Activated CD8-positive, alpha-beta memory T cell treated with anti-CD3 and anti-CD28 coated beads, Interleukin-2, amount 50 U/mL, for 48 hours (primary cell): ENCODE measurements around the gene PLCG2.

Source experiments
- DNase-seq: peaks from one replicate; pipeline ENCODE4 v3.0.0-alpha.2; 2020

Gene PLCG2

DNA sequence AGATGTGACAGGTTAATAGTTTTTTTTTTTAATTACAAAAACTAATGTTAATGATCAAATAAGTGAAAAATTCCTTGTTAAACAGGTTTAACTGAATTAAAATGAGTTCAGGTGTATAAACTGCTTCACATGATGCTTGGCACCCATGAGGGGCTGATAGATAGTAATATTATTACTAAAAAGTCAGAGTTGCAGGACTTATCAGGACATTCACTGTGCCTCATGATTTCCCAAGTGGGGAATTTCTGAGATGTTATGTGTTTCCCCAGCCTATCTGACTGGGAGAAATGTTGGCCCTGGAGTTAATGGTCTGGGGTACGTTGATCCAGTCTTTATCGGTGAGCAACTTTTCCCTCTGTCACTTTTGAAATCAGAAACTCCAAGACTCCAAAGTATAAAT, 102.1 kb downstream of the PLCG2 start:
- DNase-seq, result no peak

DNA sequence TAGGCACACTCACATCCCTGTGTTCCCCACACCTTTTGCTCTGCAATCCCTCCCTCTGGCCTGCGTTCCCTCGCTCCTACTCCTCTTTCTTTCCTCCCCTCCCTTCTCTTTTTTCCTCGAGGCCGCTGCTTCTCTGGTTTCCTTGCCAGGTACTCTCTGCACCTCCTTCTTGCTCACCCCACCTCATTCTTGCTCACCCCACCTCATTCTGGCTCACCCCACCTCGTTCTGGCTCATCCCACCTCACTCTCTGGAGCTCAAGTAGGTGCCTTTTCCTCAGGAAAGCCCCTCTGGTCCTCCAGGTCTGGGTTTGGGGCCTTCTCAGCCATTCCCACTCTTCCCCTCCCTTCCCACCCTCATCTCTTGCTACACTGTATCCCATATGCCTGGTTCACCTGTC, 103.5 kb downstream of the PLCG2 start:
- no peak for DNase-seq

DNA sequence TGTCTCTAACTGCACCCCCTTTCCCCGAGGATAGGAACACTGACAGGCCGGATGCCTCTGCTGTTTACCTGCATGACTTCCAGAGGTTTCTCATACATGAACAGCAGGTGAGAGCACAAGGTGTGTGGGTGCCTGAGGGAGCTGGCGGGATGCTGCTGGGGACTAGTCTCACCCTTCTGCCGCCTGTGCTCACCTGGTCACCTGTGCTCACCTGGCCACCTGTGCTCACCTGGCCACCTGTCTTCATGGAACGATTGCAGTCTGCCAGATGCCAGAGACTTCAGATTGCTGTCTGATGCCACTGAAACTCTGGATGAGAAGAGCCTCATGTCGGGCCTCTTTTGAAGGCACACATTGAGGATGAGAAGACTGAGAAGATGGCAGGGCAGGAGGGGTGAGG, 104.1 kb downstream of the PLCG2 start:
- no peak for DNase-seq

DNA sequence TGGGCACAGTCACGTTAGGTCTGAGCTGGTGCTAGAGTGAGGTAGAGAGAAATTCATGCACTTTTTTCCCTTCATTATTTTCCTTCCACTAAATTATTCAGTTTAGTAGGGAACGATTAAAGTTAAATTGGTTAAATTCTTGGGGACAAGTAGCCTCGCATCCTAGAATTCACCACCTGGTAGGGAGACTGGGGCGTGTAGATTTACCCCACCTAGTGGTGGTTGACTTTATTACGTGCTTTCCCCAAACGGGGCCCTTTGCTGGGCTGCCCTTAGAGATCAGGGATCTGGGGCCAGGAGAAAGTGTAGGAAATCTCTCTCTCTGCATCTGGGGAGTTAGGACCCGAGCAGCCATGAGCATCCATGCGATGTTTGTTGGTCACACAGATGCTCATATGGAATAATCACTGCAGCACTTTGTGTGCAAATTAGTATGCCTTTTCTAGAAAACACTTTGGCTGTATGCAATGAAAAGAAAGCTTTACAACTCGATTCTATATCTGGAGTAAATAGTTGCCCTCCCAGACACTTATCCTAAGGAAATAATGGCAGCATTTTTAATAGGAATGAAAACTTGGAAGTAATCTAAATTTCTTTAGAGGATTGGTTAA, 107.0 kb downstream of the PLCG2 start:
- DNase-seq, result peak; percentile 56

DNA sequence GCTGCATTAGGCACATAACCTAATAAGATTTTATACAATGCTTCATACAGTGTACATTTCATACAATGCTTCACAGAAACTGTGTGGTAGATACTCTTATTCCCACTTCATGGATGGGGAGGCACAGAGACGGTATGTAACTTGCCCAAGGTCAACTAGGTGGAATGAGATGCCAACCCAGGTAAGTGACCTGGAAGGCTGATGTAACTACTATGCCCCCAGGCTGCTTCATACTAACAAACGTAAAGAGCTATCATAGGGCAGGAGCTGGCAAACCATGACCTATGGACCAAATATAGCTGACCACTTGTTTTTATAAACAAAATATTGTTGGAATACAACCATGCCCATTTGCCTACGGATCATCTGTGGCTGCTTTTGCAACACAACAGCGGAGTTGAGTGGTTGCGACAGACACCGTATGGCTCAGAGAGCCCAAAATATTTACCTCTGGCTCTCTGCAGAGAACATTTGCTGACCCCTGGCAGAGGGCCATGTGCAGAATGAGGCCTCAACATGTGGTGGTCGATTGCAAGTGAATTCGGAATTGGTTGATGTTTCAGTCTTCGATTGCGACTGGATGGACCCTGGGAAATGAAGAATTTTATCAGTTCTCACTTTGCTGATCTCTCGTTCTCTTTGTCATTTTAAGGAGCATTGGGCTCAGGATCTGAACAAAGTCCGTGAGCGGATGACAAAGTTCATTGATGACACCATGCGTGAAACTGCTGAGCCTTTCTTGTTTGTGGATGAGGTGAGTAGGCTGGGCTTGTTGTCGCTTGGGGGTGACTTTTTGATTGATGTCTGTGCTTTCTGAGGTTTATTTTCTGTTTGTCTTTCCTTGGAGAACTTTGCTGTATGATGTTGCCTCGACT, 109.7 kb downstream of the PLCG2 start:
- DNase-seq, result no peak

DNA sequence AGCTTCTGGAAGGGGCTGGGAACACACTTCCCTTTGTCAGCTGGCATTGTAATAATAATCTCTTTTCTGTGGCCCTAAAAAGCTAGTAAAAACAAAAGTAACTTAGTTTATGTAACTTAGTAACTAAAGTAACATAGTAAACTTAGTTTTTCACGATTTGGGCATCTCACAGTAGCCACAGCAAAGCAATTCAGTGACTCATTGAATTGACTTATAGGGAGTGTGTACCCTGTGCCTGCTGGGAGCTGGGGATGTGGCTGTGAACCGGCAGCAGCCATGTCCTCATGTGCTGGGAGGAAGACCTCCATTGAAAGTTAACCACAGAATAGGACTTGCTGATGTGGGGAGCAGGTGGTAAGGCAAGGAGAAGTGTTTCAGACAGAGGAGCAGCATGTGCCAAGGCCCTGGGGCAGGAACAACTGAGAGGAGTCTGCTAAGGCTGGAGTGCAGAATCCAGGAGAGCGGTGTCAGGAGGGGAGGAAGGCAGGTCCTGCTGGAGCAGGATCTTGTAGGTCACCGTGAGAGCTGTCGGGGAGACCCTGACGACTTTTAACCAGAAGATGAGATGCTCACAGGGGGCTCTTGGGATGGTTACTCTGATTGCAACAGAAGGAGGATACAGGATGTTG, 112.8 kb downstream of the PLCG2 start:
- DNase-seq, result no peak

DNA sequence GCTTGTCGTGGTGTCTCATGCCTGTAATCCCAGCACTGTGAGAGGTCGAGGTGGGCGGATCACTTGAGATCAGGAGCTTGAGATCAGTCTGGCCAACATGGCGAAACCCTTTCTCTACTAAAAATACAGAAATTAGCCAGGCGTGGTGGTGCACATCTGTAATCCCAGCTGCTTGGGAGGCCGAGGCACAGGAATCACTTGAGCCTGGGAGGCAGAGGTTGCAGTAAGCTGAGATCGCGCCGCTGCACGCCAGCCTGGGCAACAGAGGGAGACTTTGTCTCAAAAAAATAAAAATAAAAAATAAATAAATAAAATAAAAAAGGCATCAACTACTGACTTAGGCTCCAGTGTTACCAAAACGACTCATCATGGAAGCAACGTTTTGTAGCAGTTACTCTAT, 115.5 kb downstream of the PLCG2 start:
- no peak for DNase-seq

DNA sequence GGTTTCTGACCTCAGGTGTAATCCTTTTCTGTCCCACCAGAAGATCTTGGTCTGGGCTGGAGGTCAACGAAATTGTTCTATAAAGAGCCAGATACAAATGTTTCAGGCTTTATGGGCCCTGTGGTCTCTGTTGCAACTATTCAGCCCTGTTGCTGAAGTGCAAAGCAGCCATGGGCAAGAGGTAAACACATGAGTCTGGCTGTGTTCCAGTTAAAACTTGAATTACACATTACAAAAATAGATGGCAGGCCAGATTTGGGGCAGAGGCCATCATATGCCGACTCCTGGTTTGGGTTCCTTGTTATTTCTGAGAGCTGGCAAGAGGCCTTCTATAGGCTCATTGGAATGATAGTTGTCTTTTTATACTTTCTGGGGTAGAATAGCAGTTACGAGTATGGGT, 117.8 kb downstream of the PLCG2 start:
- no peak for DNase-seq

DNA sequence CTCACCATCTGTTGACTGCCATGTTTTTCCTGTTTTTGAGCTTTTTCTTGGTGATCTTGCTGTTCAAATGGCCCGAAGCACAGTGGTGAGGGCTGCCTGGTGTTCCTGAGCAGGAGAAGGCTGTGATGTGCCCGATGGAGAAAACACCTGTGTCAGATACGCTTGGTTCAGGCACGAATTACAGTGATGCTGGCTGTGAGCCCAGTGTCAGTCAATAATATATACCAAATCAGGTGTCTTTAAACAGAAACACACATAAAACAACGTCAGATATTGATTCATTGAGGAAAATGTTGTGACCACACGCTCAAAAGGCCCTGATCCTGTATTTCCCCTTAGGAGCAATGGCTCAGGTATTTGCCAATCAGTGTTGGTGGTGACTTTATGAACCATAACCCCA, 120.5 kb downstream of the PLCG2 start:
- DNase-seq, result no peak

DNA sequence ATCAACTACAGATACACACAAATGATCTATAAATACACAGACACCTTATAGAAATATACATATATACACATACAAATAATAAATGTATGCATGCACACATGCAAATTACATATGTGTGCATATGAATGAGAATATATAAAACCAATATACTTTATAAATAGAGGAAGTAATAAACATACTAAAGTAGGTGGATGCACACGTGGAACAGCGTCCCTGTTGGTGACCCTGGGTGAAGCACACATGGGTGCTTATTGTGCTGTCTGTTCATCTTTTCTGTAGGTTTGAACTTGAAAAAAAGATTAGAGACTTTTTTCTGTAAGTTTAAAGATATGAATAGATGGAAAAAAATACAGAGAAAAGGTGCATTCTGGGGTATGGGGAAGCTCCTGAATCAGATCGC, 120.9 kb downstream of the PLCG2 start:
- no peak for DNase-seq

DNA sequence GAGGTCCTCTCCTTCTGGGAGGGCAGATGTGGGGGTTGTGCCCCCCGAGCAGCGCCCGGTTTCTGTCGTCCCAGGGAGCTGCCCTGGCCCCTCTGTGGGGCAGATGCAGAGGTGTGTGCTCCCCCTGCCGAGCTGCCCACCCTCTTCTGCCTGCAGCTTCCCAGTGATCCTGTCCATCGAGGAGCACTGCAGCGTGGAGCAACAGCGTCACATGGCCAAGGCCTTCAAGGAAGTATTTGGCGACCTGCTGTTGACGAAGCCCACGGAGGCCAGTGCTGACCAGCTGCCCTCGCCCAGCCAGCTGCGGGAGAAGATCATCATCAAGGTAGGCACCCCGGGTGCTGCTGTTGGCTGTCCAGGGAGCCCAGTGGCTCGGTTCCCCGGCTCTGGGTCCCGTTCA, 121.4 kb downstream of the PLCG2 start:
- no peak for DNase-seq

DNA sequence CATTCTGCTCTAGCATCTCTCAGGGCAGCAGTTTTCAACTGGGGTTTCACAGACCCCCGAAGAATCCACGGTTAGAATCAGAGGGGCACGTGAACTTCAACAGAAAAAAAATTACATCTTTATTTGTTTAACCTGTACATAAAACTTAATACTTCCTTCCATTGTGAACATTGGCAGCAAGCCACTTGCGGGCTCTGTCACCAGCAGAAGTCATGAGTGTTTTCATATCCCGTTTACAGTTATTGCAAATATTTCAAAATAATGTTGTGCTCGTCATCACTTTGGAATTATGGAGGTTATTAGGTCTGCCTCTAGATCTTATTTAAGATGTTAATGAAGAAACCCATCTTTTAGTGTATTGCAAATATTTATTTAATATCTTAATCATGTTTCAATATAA, 122.4 kb downstream of the PLCG2 start:
- DNase-seq, result no peak

DNA sequence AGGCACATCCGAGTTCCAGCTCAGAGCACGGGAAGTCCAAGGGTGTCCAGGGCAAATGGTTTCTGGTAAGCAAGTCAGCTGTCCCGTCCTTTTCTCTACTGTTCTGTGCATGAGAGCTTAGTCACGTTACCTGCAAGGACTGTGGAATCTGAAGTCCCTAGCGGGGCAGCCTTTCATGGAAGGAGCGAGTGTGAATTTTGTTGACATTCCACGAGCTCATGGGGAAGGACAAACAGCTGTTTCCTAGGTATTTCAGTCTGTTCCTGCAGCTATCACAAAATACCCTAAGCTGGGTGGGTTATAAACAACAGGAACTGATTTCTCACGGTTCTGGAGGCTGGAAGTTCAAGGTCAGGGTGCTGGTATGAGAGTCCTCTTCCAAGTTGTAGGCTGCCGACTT, 122.9 kb downstream of the PLCG2 start:
- DNase-seq, result no peak

DNA sequence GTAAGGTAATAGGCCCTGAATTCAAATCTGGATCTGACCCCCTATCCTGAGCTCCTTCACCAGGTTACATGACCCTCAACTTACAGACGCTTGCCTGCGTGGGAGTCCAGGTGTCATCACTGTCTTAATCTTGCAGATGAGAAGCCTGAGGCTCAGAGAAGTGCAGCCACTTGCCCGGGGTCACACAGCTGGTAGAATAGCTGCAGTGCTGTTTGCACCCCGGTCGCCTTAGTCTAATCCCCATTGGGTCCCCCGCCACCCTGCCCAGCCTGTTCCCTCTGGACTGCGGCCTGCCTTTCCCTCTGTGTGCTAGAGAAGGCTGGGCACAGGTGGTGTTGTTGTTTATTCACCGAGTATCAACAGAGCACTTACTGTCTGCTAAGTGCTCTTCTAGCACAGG, 125.2 kb downstream of the PLCG2 start:
- DNase-seq, result no peak

DNA sequence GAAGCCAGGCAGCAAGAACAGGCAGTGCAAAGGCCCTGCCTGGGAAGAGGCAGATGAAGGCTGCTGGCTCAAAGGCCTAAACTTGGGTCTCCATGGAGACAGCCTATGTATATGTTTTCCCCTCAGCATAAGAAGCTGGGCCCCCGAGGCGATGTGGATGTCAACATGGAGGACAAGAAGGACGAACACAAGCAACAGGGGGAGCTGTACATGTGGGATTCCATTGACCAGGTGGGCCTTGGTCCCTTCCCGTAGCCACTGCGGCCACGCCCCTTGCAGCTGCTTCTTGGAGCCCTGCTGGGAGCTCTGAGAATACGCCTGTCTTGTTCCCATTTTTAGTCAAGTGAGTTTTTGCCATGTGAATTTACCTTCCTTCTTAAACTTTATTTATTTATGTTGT, 126.2 kb downstream of the PLCG2 start:
- no peak for DNase-seq

DNA sequence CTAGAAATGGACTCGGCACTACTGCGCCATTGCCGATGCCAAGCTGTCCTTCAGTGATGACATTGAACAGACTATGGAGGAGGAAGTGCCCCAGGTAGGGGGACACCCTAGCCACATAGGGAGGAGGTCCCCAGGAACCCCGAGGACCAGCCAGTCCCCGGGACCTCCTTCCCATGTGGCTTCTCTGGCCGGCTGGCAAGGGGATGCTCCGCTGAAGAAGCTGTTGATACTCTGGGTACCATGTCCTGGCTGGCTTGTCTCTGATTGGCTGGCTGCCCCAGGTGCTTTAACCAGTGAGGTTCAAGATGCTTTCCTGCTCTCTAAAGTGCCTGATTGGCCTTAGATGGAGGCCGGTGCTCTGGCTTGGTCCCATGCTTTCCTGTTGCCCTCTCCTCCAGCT, 128.6 kb downstream of the PLCG2 start:
- DNase-seq, result no peak

DNA sequence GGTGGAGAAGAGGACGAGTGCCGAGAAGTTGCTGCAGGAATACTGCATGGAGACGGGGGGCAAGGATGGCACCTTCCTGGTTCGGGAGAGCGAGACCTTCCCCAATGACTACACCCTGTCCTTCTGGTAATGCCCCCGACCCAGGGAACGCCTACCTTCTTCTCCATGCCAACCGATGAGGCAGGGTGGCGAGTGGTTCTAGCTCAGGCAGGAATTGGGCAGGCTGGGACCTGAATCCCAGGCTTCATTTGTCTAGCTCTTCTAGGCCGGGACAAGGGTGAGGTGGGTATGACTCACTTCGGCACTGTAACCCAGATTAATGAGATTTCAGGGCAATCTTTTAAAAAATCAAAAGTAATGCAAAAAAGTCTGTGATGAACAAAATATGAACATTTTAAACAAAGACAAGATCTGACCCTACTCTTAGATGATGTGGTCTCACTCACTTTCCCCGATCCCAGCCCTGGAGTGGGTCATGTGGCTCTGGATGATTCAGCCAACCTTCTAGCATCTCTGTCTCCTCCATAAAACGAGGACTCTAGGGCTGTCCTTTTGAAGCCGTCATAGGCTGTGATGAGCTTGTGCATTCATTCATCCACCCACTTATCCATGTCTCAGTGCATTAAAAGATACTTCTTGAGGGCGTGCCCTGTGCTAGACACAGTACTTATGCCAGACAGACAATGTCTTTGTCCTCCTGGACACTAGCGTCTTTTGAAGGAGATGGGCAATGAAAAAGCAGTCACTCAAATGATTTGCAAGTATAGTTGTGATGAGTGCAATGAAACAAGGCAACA, 129.6 kb downstream of the PLCG2 start:
- no peak for DNase-seq

DNA sequence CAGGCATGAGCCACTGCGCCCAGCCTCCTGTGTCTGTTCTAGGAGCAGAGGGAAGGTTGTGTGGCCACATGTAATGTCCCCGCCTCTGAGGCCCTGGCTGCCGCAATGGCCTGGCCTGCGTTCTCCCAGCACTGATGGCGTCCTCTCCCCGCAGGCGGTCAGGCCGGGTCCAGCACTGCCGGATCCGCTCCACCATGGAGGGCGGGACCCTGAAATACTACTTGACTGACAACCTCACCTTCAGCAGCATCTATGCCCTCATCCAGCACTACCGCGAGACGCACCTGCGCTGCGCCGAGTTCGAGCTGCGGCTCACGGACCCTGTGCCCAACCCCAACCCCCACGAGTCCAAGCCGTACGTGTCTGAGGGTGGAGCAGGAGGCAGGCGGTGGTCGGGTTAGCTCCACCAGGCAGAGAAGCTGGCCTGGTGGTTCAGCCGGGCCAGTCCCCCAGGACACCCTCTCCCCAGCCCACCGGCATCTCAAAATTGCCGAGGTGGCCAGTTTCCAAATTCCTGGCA, 131.3 kb downstream of the PLCG2 start:
- no peak for DNase-seq

DNA sequence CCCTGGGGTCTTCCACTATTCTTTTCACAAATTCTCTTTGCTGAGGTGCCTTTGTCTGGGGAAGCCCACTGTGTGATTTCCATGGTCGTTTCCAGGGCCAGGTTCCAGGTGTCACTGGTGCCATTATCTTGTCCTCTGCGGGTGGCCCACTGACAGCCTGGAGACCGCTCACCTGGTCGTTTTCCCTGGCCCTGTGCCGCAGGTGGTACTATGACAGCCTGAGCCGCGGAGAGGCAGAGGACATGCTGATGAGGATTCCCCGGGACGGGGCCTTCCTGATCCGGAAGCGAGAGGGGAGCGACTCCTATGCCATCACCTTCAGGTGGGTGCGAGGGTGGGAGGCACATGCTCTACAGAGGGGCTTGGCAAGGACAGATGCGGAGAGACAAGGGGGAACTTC, 133.3 kb downstream of the PLCG2 start:
- DNase-seq, result no peak

DNA sequence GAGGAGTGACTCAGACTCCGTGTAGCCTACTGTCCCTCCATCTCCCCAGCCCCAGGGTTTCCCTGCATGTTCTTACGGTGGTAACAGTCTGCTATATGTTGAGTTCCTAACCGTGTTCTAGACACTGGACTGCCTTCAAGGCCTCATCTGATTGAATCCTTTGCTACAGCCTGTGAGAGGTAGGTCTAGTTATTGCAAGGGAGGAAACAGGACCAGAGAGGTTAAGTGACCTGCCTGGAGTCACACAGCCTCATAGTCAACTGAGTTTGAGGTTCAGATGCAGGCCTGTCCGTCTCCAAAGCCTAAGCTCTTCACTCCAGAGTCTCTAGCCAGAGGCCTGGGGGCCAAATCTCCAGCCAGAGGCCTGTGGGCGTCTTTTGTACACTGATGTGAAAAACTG, 134.1 kb downstream of the PLCG2 start:
- DNase-seq, result no peak

DNA sequence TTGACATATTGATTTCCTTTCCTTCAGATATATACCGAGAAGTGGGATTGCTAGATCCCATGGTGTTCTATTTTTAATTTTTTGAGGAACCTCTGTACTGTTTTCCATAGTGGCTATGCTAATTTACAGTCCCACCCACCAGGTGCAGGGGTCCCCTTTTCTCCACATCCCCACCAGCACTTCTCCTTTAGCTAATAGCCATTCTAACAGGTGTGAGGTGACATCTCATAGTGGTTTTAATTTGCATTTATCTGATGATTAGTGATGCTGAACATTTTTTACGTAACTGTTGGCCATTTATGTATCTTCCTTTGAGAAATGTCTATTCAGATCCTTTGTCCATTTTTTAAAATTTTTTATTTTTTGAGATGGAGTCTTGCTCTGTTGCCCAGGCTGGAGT, 138.3 kb downstream of the PLCG2 start:
- DNase-seq, result no peak

DNA sequence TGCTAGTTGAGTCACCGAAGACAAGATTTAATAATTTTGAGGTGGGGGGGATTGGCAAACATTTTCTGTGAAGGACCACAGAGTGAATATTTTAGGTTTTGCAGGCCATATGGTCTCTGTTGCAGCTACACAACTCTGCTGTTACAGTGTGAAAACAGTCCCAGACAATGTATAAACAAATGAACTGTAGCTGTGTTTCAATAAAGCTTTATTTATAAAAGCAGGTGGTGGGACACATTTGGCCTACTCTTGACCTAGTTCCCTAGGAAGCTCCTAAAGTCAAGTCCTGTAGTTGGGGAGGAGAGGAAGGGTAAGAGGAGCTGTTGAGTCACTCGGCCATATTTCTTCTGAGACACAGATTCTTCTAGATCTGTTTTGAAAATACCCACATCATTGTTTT, 139.8 kb downstream of the PLCG2 start:
- no peak for DNase-seq

DNA sequence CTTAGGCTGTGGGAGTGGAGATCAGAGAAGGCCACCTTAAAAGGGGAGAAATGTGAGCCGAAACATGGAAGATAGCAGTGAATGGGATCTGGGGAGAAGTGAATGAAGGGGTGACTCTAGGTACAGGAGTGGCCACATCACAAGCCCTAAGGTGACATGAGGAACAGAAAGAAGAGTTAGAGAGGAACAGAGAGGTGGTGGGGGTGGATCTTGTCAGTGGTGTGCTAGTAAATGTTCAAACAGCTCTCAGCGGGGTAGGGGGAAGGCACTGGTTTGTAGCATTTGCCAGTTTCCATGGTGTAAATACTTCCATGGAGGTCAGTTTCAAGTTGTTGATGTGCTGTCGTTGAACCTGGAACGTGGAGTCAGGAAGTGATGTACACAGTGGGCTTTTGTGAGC, 141.4 kb downstream of the PLCG2 start:
- no peak for DNase-seq
